Neural cell (in vitro differentiated cells): ENCODE results near the gene AUNIP.

Experiments used
- EP300 ChIP-seq: fragments of 450-650 bp; conservative IDR thresholded peaks from 2 replicates; pipeline ENCODE4 v1.6.1; 2014; ENCODE audit warnings: antibody characterized with exemption, mild to moderate bottlenecking, moderate library complexity; ENCODE audit not compliant: poor library complexity, severe bottlenecking
- EZH2 ChIP-seq: fragments of 200-600, 300-800 bp; shearing (Covaris generic), sonication (generic); IDR thresholded peaks from 2 replicates; pipeline ENCODE4 v1.6.1; 2014; ENCODE audit warnings: antibody characterized with exemption, low read length, borderline replicate concordance, mild to moderate bottlenecking; ENCODE audit not compliant: insufficient read depth, poor library complexity, severe bottlenecking
- MXI1 ChIP-seq: fragments of 450-650 bp; conservative IDR thresholded peaks from 2 replicates; pipeline ENCODE4 v1.6.1; 2014; ENCODE audit warnings: antibody characterized with exemption, mild to moderate bottlenecking; ENCODE audit not compliant: poor library complexity, severe bottlenecking
- POLR2AphosphoS5 ChIP-seq: IDR thresholded peaks from 2 replicates; pipeline ENCODE4 v1.6.1; 2012
- RAD21 ChIP-seq: fragments of 450-650 bp; conservative IDR thresholded peaks from 2 replicates; pipeline ENCODE4 v1.6.1; 2014; ENCODE audit warnings: antibody characterized with exemption, mild to moderate bottlenecking, moderate library complexity
- SMC3 ChIP-seq: fragments of 450-650 bp; conservative IDR thresholded peaks from 2 replicates; pipeline ENCODE4 v1.6.1; 2014; ENCODE audit warnings: antibody characterized with exemption, mild to moderate bottlenecking, moderate library complexity; ENCODE audit not compliant: poor library complexity
- TAF1 ChIP-seq: IDR thresholded peaks from 2 replicates; pipeline ENCODE4 v1.6.1; 2012; ENCODE audit warnings: low read depth
- TF ChIP-seq, protein P1 (sequence below): fragments of 450-650 bp; IDR thresholded peaks from 2 replicates; pipeline ENCODE4 v1.5.1; 2014; ENCODE audit warnings: antibody characterized with exemption, mild to moderate bottlenecking, moderate library complexity; ENCODE audit not compliant: poor library complexity, severe bottlenecking

- TF ChIP-seq, protein P1, sequence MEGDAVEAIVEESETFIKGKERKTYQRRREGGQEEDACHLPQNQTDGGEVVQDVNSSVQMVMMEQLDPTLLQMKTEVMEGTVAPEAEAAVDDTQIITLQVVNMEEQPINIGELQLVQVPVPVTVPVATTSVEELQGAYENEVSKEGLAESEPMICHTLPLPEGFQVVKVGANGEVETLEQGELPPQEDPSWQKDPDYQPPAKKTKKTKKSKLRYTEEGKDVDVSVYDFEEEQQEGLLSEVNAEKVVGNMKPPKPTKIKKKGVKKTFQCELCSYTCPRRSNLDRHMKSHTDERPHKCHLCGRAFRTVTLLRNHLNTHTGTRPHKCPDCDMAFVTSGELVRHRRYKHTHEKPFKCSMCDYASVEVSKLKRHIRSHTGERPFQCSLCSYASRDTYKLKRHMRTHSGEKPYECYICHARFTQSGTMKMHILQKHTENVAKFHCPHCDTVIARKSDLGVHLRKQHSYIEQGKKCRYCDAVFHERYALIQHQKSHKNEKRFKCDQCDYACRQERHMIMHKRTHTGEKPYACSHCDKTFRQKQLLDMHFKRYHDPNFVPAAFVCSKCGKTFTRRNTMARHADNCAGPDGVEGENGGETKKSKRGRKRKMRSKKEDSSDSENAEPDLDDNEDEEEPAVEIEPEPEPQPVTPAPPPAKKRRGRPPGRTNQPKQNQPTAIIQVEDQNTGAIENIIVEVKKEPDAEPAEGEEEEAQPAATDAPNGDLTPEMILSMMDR = no peak
- TF ChIP-seq EZH2 = no peak
- no peak for TF ChIP-seq EP300
- no peak for TF ChIP-seq MXI1
- TF ChIP-seq TAF1 = no peak
- no peak for TF ChIP-seq SMC3
- TF ChIP-seq RAD21 = no peak
- no peak for TF ChIP-seq POLR2AphosphoS5
These were observed 38.5 kb upstream of the AUNIP start for GRCh38 chr1:25897754-25898153.
